Smooth muscle cell (in vitro differentiated cells): ENCODE data around the gene PDCD2L. TPM values are rescaled to one million over a fixed set of nuclear protein-coding genes. Genes with fewer than 3 reads are reported as not detected.

Experiments used
- DNase-seq: peaks from one replicate; lab custom pipeline; 2025; ENCODE audit not compliant: unreplicated experiment; lab: John Stamatoyannopoulos, UW
- H2AFZ ChIP-seq: fragments of 200-600 bp; sonication (generic); 2 replicates; pipeline ENCODE4 v1.6.0; 2016; ENCODE audit warnings: antibody characterized with exemption, low read depth, mild to moderate bottlenecking
- H3F3A ChIP-seq: fragments of 200-600 bp; sonication (generic); 2 replicates; pipeline ENCODE4 v1.6.0; 2017; ENCODE audit warnings: antibody characterized with exemption, low read depth
- H3K27ac ChIP-seq: fragments of 200-600 bp; sonication (generic); 2 replicates; pipeline ENCODE4 v1.5.1; 2016; ENCODE audit warnings: low read depth, mild to moderate bottlenecking
- H3K27me3 ChIP-seq: fragments of 200-600 bp; sonication (generic); 2 replicates; pipeline ENCODE4 v1.6.1; 2016; ENCODE audit warnings: low read depth, mild to moderate bottlenecking
- H3K36me3 ChIP-seq: fragments of 200-600 bp; sonication (generic); 2 replicates; pipeline ENCODE4 v1.5.1; 2016; ENCODE audit warnings: low read depth
- H3K4me1 ChIP-seq: fragments of 200-600 bp; sonication (generic); 2 replicates; pipeline ENCODE4 v1.5.1; 2016; ENCODE audit warnings: low read depth
- H3K4me2 ChIP-seq: fragments of 200-600 bp; sonication (generic); 2 replicates; pipeline ENCODE4 v1.6.0; 2016; ENCODE audit warnings: mild to moderate bottlenecking
- H3K4me3 ChIP-seq: fragments of 200-600 bp; sonication (generic); 2 replicates; pipeline ENCODE4 v1.5.1; 2016; ENCODE audit warnings: mild to moderate bottlenecking
- H3K79me2 ChIP-seq: fragments of 200-600 bp; sonication (generic); 2 replicates; pipeline ENCODE4 v1.6.0; 2016; ENCODE audit warnings: low read depth, mild to moderate bottlenecking
- H3K9ac ChIP-seq: fragments of 200-600 bp; sonication (generic); 2 replicates; pipeline ENCODE4 v1.6.0; 2016; ENCODE audit warnings: low read depth
- H3K9me3 ChIP-seq: fragments of 200-600 bp; sonication (generic); replicated peaks from 2 replicates; pipeline ENCODE4 v1.5.1; 2016; ENCODE audit warnings: low read depth
- H4K20me1 ChIP-seq: fragments of 200-600 bp; sonication (generic); 2 replicates; pipeline ENCODE4 v1.6.0; 2016; ENCODE audit warnings: low read depth
- WGBS: methylation state at CpG from one replicate; pipeline ENCODE4 v1.1.7; 2016; ENCODE audit warnings: low lambda C conversion rate; 5-methylcytosine and 5-hydroxymethylcytosine counted together
- polyA plus RNA-seq: library from polyadenylated mRNA; unstranded; fragments of >200 nt; fragmentation: Nextera tagmentation; extraction: Ambion mirVana; gene quantifications from 2 replicates; pipeline ENCODE4 v1.2.1, GENCODE V29; 2016
- total RNA-seq: library from RNA; depleted of rRNA; stranded (reverse); fragments of >200 nt; gene quantifications from 2 replicates; pipeline ENCODE4 v1.2.3, GENCODE V29; 2014
- TF ChIP-seq, protein P1 (sequence below): fragments of 200-600 bp; sonication (generic); IDR thresholded peaks from 2 replicates; pipeline ENCODE4 v1.5.1; 2017; ENCODE audit warnings: borderline replicate concordance, mild to moderate bottlenecking, antibody characterized with exemption; ENCODE audit not compliant: insufficient read depth, poor library complexity, severe bottlenecking

Gene PDCD2L
- total and polyA plus RNA-seq, 2 experiments from 2014 or later, result 4.4 to 6.0 TPM

GRCh38 chr19:34405892-34406660 lies 1.9 kb downstream of the PDCD2L start:
- H3K27ac ChIP-seq, result no peak overlapping the region
- no peaks in the 10 kb centered on the region for H3F3A ChIP-seq
- H3K4me2 ChIP-seq, result no peak overlapping the region
- DNase-seq, result no peak
- TF ChIP-seq, protein P1, sequence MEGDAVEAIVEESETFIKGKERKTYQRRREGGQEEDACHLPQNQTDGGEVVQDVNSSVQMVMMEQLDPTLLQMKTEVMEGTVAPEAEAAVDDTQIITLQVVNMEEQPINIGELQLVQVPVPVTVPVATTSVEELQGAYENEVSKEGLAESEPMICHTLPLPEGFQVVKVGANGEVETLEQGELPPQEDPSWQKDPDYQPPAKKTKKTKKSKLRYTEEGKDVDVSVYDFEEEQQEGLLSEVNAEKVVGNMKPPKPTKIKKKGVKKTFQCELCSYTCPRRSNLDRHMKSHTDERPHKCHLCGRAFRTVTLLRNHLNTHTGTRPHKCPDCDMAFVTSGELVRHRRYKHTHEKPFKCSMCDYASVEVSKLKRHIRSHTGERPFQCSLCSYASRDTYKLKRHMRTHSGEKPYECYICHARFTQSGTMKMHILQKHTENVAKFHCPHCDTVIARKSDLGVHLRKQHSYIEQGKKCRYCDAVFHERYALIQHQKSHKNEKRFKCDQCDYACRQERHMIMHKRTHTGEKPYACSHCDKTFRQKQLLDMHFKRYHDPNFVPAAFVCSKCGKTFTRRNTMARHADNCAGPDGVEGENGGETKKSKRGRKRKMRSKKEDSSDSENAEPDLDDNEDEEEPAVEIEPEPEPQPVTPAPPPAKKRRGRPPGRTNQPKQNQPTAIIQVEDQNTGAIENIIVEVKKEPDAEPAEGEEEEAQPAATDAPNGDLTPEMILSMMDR, result no peak
- no peaks in the 10 kb centered on the region for H3K4me1 ChIP-seq
- H3K27me3 ChIP-seq, result no peaks in the 10 kb centered on the region
- H2AFZ ChIP-seq, result no peak overlapping the region
- no peak overlapping the region for H3K4me3 ChIP-seq
- no peaks in the 10 kb centered on the region for H3K9me3 ChIP-seq
- no peak overlapping the region for H3K9ac ChIP-seq
- no peaks in the 10 kb centered on the region for H3K36me3 ChIP-seq
- no peaks in the 10 kb centered on the region for H4K20me1 ChIP-seq
- H3K79me2 ChIP-seq, result peaks cover 3% of the 10 kb centered on the region
- 93% methylated on average over 13 of the region's 13 CpGs for WGBS

GRCh38 chr19:34408411-34408810 lies 4.2 kb downstream of the PDCD2L start:
- no peak for DNase-seq
- H3K27ac ChIP-seq, result no peak overlapping the region
- no peaks in the 10 kb centered on the region for H4K20me1 ChIP-seq
- no peak overlapping the region for H3K4me3 ChIP-seq
- no peak overlapping the region for H3K4me2 ChIP-seq
- H2AFZ ChIP-seq, result no peak overlapping the region
- 95% methylated on average over 8 of the region's 8 CpGs for WGBS
- TF ChIP-seq, protein P1, result no peak
- H3K79me2 ChIP-seq, result peaks cover 3% of the 10 kb centered on the region
- H3K36me3 ChIP-seq, result no peaks in the 10 kb centered on the region
- no peaks in the 10 kb centered on the region for H3K27me3 ChIP-seq
- no peaks in the 10 kb centered on the region for H3K4me1 ChIP-seq
- H3F3A ChIP-seq, result no peaks in the 10 kb centered on the region
- no peaks in the 10 kb centered on the region for H3K9me3 ChIP-seq
- H3K9ac ChIP-seq, result no peak overlapping the region

GRCh38 chr19:34409189-34410164 lies 5.3 kb downstream of the PDCD2L start:
- Histone ChIP-seq H3K79me2 (peaks cover 3% of the 10 kb centered on the region), H3K27ac (no peak overlapping the region), H3K27me3 (no peaks in the 10 kb centered on the region), H3K9ac (no peak overlapping the region), H3K4me1 (no peaks in the 10 kb centered on the region), H4K20me1 (no peaks in the 10 kb centered on the region), H3F3A (no peaks in the 10 kb centered on the region), H3K4me2 (no peak overlapping the region), H3K36me3 (peaks cover 5% of the 10 kb centered on the region), H2AFZ (no peak overlapping the region), H3K4me3 (no peak overlapping the region), H3K9me3 (no peaks in the 10 kb centered on the region)
- DNase-seq, result no peak
- TF ChIP-seq, protein P1, result no peak
- 99% methylated on average over 10 of the region's 10 CpGs for WGBS
